ENCODE data around the gene CSMD2. TPM values are rescaled to one million over a fixed set of nuclear protein-coding genes. Genes with fewer than 3 reads are reported as not detected.

CSMD2 gene
- total and polyA plus RNA-seq, 2 of the 4 experiments (the other 2 are of a cell fraction) = under 0.01 to 0.36 TPM

GRCh38 chr1:33569331-33569730, 595.7 kb downstream of the CSMD2 start:
- Histone ChIP-seq H3K56ac (ENCODE audit: extremely low read depth, insufficient read depth, low read length) (no peak overlapping the region), H3K9me3 (ENCODE audit: control insufficient read depth, insufficient read depth, low read length) (no peaks in the 10 kb centered on the region), H3K4me3 (ENCODE audit: insufficient read depth, low read depth, low read length) (no peak overlapping the region), H3K4me1 (ENCODE audit: control insufficient read depth, insufficient read depth, low read length) (no peaks in the 10 kb centered on the region), H2BK120ac (ENCODE audit: low read depth, low read length) (no peak overlapping the region), H3K9ac (ENCODE audit: low read depth, low read length) (no peak overlapping the region), H3K4me2 (ENCODE audit: low read depth, low read length) (no peak overlapping the region), H2AK9ac (replicated peaks; ENCODE audit: low read depth, low read length, poor library complexity) (no peak overlapping the region), H2AK5ac (ENCODE audit: low read depth, low read length) (no peak overlapping the region), H3K23ac (ENCODE audit: low read depth, low read length) (no peak overlapping the region), H4K8ac (ENCODE audit: low read depth in 2 of 2, low read length in 2 of 2) (no peak overlapping the region), H3K14ac (replicated peaks; ENCODE audit: low read depth, low read length) (no peak overlapping the region), H3K36me3 (ENCODE audit: control insufficient read depth, insufficient read depth, low read length) (no peaks in the 10 kb centered on the region), H3K79me1 (ENCODE audit: low read depth in 1 of 2, low read length in 2 of 2) (no peaks in the 10 kb centered on the region), H2BK20ac (ENCODE audit: low read depth, low read length) (no peak overlapping the region), H3K9me1 (ENCODE audit: insufficient read depth, low read length) (no peaks in the 10 kb centered on the region), H3K18ac (ENCODE audit: low read depth, low read length) (no peak overlapping the region), H2AFZ (replicated peaks; ENCODE audit: low read length, poor library complexity) (no peak overlapping the region), H4K20me1 (ENCODE audit: insufficient read depth, low read length) (no peaks in the 10 kb centered on the region), H3K27me3 (ENCODE audit: control insufficient read depth, insufficient read depth, low read length) (no peaks in the 10 kb centered on the region), H4K91ac (ENCODE audit: insufficient read depth, low read depth, low read length) (no peak overlapping the region), H3K4ac (ENCODE audit: low read depth, low read length) (no peak overlapping the region), H4K5ac (ENCODE audit: low read depth, low read length) (no peak overlapping the region), H2BK15ac (ENCODE audit: low read depth, low read length) (no peak overlapping the region), H3K27ac (ENCODE audit: insufficient read depth, low read length) (no peak overlapping the region), H2BK5ac (ENCODE audit: low read depth, low read length, poor library complexity, severe bottlenecking) (no peak overlapping the region)
- intact Hi-C loops (cut with micrococcal nuclease) = no loop called here
- in situ Hi-C loops (cut with MboI; ENCODE audit: low sequenced_read_pairs) = no loop called here
- 84% methylated on average over 6 of the region's 7 CpGs; no CpG with 5 or more reads in 1 of the 2 experiments for WGBS, 2 experiments (ENCODE audit: extremely low coverage in 2 of 2, insufficient read length in 1 of 2)
- dilution Hi-C loops (cut with HindIII; ENCODE audit: low sequenced_read_pairs, unreplicated experiment) = no loop called here
- no peak for TF ChIP-seq MXI1 (IDR thresholded peaks at IDR 0.05; ENCODE audit: borderline replicate concordance, low read depth, low read length)
- no peak for TF ChIP-seq CHD1 (IDR thresholded peaks at IDR 0.05; ENCODE audit: low read depth, low read length)
- ATAC-seq (ENCODE audit: low read depth) (no peak), DNase-seq (no peak)
- BruUV-seq (replicated peaks) = no TSS peak
- ChIA-PET CTCF (no interaction called here), POLR2A (ENCODE audit: unreplicated experiment) (no interaction called here)
